Subcutaneous adipose tissue (tissue), 4 donors: ENCODE results near the gene TEKT1. TPM values are rescaled to one million over a fixed set of nuclear protein-coding genes. Genes with fewer than 3 reads are reported as not detected.

Experiments used
- CTCF ChIP-seq: fragments of 450-650 bp; IDR thresholded peaks from one replicate; pipeline ENCODE4 v1.5.1; 2016; ENCODE audit warnings: low read depth, mild to moderate bottlenecking, control low read depth, antibody characterized with exemption, moderate library complexity
- total RNA-seq, 4 donors: library from RNA; depleted of rRNA; stranded (reverse); fragments of >200 nt; gene quantifications; one replicate each; pipeline ENCODE4 v1.1.0, GENCODE V29; 2016

The TEKT1 gene
- total RNA-seq, 4 donors from 2014 or later = not detected

GRCh38 chr17:6782244-6782643 is 49.3 kb downstream of the TEKT1 start:
- TF ChIP-seq CTCF = no peak

- no peak for TF ChIP-seq CTCF
Measured at GRCh38 chr17:6780886-6781285, 50.6 kb downstream of the TEKT1 start.

- TF ChIP-seq CTCF = no peak
Measured at GRCh38 chr17:6780001-6780400, 51.5 kb downstream of the TEKT1 start.

GRCh38 chr17:6779411-6779810 is 52.1 kb downstream of the TEKT1 start:
- TF ChIP-seq CTCF = no peak

GRCh38 chr17:6775871-6776405 is 55.6 kb downstream of the TEKT1 start, which contains the start of gene FBXO39:
TSS of gene FBXO39 (plus strand) at chr17:6776215. CDS start at chr17:6779869, 3,654 bp downstream.
- TF ChIP-seq CTCF = no peak

GRCh38 chr17:6772016-6772415 is 59.5 kb downstream of the TEKT1 start:
- TF ChIP-seq CTCF = no peak

- no peak for TF ChIP-seq CTCF
Measured at GRCh38 chr17:6768447-6768846, 63.1 kb downstream of the TEKT1 start.

GRCh38 chr17:6761779-6762178 is 69.8 kb downstream of the TEKT1 start:
- TF ChIP-seq CTCF = no peak
